Activated CD4-positive, alpha-beta T cell treated with anti-CD3 and anti-CD28 coated beads for 1 hour (primary cell): ENCODE measurements around the gene LTBR.
"Not testable (repeated sequence)": the region's sequence is repeated elsewhere in the genome, so short reads cannot be mapped to it uniquely, and the experiment has no call there.

ENCODE experiments used
- DNase-seq: peaks from one replicate; pipeline ENCODE4 v3.0.0-alpha.2; 2020

The LTBR gene

GRCh38 chr12:6386491-6386890, 2.5 kb downstream of the LTBR start:
- DNase-seq: no peak

- no peak for DNase-seq
These were observed 3.6 kb downstream of the LTBR start for GRCh38 chr12:6387541-6387940.

- no peak for DNase-seq
These were observed 6.3 kb downstream of the LTBR start for GRCh38 chr12:6390084-6390799.

- DNase-seq: no peak
These were observed 7.1 kb downstream of the LTBR start for GRCh38 chr12:6391013-6391412.

GRCh38 chr12:6392504-6392903, 8.5 kb downstream of the LTBR start:
- no peak for DNase-seq

- no peak for DNase-seq
These were observed 9.1 kb downstream of the LTBR start for GRCh38 chr12:6393109-6393508.

GRCh38 chr12:6394398-6394797, 10.4 kb downstream of the LTBR start:
- no peak for DNase-seq

- DNase-seq: no peak
These were observed 12.1 kb downstream of the LTBR start for GRCh38 chr12:6396031-6396430.

GRCh38 chr12:6399884-6400644, 16.1 kb downstream of the LTBR start:
- no peak for DNase-seq

GRCh38 chr12:6404390-6404789, 20.4 kb downstream of the LTBR start:
- DNase-seq: no peak

GRCh38 chr12:6405963-6406362, 22.0 kb downstream of the LTBR start:
- no peak for DNase-seq

- DNase-seq: no peak
These were observed 23.4 kb downstream of the LTBR start for GRCh38 chr12:6407236-6407954.

- no peak for DNase-seq
These were observed 32.6 kb downstream of the LTBR start for GRCh38 chr12:6416596-6416995.

- DNase-seq: no peak
These were observed 34.8 kb downstream of the LTBR start for GRCh38 chr12:6418796-6419195.

- no peak for DNase-seq
These were observed 36.4 kb downstream of the LTBR start for GRCh38 chr12:6420364-6420763.

- peak; percentile 65 for DNase-seq
These were observed 39.5 kb downstream of the LTBR start for GRCh38 chr12:6423267-6424007.

- DNase-seq: no peak
These were observed 40.0 kb downstream of the LTBR start for GRCh38 chr12:6424008-6424347.

GRCh38 chr12:6424866-6425265, 40.9 kb downstream of the LTBR start:
- no peak for DNase-seq

GRCh38 chr12:6425590-6426531, 41.9 kb downstream of the LTBR start:
- DNase-seq: no peak

GRCh38 chr12:6426882-6427671, 43.1 kb downstream of the LTBR start:
- DNase-seq: peak; percentile 83

GRCh38 chr12:6427796-6428195, 43.8 kb downstream of the LTBR start:
- DNase-seq: not testable (repeated sequence)
